OCI-LY7 (cell line): ENCODE data around the gene TSPAN12. TPM values are rescaled to one million over a fixed set of nuclear protein-coding genes. Genes with fewer than 3 reads are reported as not detected.

Source experiments
- BruUV-seq: library from RNA; stranded (reverse); fragments of 400-500 nt; replicated peaks from 2 replicates; lab custom pipeline; 2021; lab: Mats Ljungman, UMichigan
- CTCF ChIA-PET: fragments of 300-600 bp; sonication (Branson Sonifier 250); formaldehyde crosslinking; loops from one replicate; lab custom pipeline; 2022; ENCODE audit warnings: antibody characterized with exemption; ENCODE audit not compliant: unreplicated experiment; lab: Charles Lee
- POLR2A ChIA-PET: fragments of 300-600 bp; sonication (Branson Sonifier 250); formaldehyde crosslinking; loops from one replicate; lab custom pipeline; 2022; ENCODE audit warnings: antibody characterized with exemption; lab: Charles Lee
- DNase-seq: peaks from one replicate; pipeline ENCODE4 v3.0.0-alpha.2; 2015; ENCODE audit warnings: low spot score
- H2AFZ ChIP-seq: fragments of 200-600 bp; sonication (generic), shearing (Covaris generic); 2 replicates; pipeline ENCODE4 v1.6.1; 2014; ENCODE audit warnings: mild to moderate bottlenecking, antibody characterized with exemption, low read length, moderate library complexity
- H3K27ac ChIP-seq: fragments of 200-600 bp; sonication (generic); 2 replicates; pipeline ENCODE4 v1.5.1; 2014; ENCODE audit warnings: mixed run types, low read depth, mild to moderate bottlenecking, moderate library complexity, low read length, inconsistent platforms; ENCODE audit not compliant: poor library complexity, severe bottlenecking
- H3K36me3 ChIP-seq: fragments of 200-600 bp; sonication (generic); 2 replicates; pipeline ENCODE4 v1.6.1; 2014; ENCODE audit warnings: mild to moderate bottlenecking, antibody characterized with exemption, low read length, moderate library complexity, mixed read lengths; ENCODE audit not compliant: insufficient read depth
- H3K4me1 ChIP-seq: fragments of 200-600 bp; sonication (generic); 2 replicates; pipeline ENCODE4 v1.5.1; 2014; ENCODE audit warnings: mild to moderate bottlenecking, low read length; ENCODE audit not compliant: insufficient read depth, poor library complexity, severe bottlenecking
- H3K4me2 ChIP-seq: fragments of 200-600 bp; sonication (generic); 2 replicates; pipeline ENCODE4 v1.6.1; 2014; ENCODE audit warnings: mild to moderate bottlenecking, low read length
- H3K4me3 ChIP-seq: fragments of 200-600 bp; sonication (generic); 2 replicates; pipeline ENCODE4 v1.5.1; 2014; ENCODE audit warnings: mild to moderate bottlenecking, low read depth, low read length; ENCODE audit not compliant: poor library complexity, severe bottlenecking
- H3K79me2 ChIP-seq: fragments of 200-600 bp; sonication (generic); 2 replicates; pipeline ENCODE4 v1.6.1; 2016; ENCODE audit warnings: low read depth, mild to moderate bottlenecking, low read length, moderate library complexity, mixed read lengths; ENCODE audit not compliant: insufficient read depth
- H3K9me2 ChIP-seq: fragments of 200-600 bp; sonication (generic); 2 replicates; pipeline ENCODE4 v1.6.1; 2016; ENCODE audit warnings: mild to moderate bottlenecking, low read length, mixed read lengths; ENCODE audit not compliant: insufficient read depth
- H3K9me3 ChIP-seq: fragments of 200-600 bp; sonication (generic); 2 replicates; pipeline ENCODE4 v1.6.1; 2014; ENCODE audit warnings: mild to moderate bottlenecking, mixed run types, low read length, mixed read lengths
- H4K20me1 ChIP-seq: fragments of 200-600 bp; sonication (generic); 2 replicates; pipeline ENCODE4 v1.6.1; 2014; ENCODE audit warnings: mild to moderate bottlenecking, antibody characterized with exemption, low read length, moderate library complexity, mixed read lengths; ENCODE audit not compliant: insufficient read depth
- EZH2phosphoT487 ChIP-seq: fragments of 200-600 bp; sonication (generic); IDR thresholded peaks from 2 replicates; pipeline ENCODE4 v1.6.1; 2018; ENCODE audit warnings: low read depth, borderline replicate concordance, mild to moderate bottlenecking, mixed run types, antibody characterized with exemption, low read length, moderate library complexity, mixed read lengths
- intact Hi-C: fragments of 100-400 bp; cut with micrococcal nuclease; formaldehyde crosslinking; loops from one replicate; pipeline ENCODE4 v1.10.0; 2022; ENCODE audit not compliant: unreplicated experiment
- total RNA-seq, 2 experiments: library from RNA; depleted of rRNA in 1 of 2; stranded (reverse); fragments of >200 nt in 1 of 2; shearing (Covaris generic) in 1 of 2; gene quantifications; 2 replicates each; pipeline ENCODE4 v1.2.3, GENCODE V29; 2014 to 2022
- TF ChIP-seq, protein P1 (sequence below): fragments of 200-600 bp; sonication (generic); conservative IDR thresholded peaks from 2 replicates; pipeline ENCODE4 v1.5.1; 2014; ENCODE audit warnings: mild to moderate bottlenecking, antibody characterized with exemption, low read length, moderate library complexity, mixed read lengths

TSPAN12 gene
- total RNA-seq, 2 experiments from 2014 or later: not detected

DNA sequence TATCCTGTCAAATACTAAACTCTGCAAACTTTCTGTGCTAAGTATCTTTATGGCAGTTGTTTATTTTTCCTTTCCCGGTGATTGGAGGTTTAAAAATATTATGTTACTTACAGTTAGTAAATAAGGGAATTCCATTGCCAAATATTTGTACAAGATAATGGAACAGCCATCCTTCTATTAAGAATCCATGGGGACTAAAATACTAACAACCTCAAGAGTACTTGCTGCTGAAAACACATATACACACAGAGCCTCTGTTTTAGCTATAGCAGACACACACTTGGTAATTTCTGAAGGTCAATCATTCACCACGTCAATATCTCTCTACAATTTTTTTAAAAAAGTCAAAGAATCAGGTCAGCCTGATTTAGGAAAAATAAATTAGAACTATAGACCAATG lies 32.4 kb downstream of the TSPAN12 start:
- Histone ChIP-seq H3K36me3 (no peaks in the 10 kb centered on the region), H3K79me2 (no peaks in the 10 kb centered on the region), H4K20me1 (no peaks in the 10 kb centered on the region), H3K27ac (no peak overlapping the region), H2AFZ (no peak overlapping the region), H3K4me2 (no peak overlapping the region), H3K4me1 (no peaks in the 10 kb centered on the region), H3K9me3 (no peaks in the 10 kb centered on the region), H3K4me3 (no peak overlapping the region), H3K9me2 (no peaks in the 10 kb centered on the region)
- TF ChIP-seq, protein P1, sequence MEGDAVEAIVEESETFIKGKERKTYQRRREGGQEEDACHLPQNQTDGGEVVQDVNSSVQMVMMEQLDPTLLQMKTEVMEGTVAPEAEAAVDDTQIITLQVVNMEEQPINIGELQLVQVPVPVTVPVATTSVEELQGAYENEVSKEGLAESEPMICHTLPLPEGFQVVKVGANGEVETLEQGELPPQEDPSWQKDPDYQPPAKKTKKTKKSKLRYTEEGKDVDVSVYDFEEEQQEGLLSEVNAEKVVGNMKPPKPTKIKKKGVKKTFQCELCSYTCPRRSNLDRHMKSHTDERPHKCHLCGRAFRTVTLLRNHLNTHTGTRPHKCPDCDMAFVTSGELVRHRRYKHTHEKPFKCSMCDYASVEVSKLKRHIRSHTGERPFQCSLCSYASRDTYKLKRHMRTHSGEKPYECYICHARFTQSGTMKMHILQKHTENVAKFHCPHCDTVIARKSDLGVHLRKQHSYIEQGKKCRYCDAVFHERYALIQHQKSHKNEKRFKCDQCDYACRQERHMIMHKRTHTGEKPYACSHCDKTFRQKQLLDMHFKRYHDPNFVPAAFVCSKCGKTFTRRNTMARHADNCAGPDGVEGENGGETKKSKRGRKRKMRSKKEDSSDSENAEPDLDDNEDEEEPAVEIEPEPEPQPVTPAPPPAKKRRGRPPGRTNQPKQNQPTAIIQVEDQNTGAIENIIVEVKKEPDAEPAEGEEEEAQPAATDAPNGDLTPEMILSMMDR: no peak
- no peak for TF ChIP-seq EZH2phosphoT487
- CTCF ChIA-PET: no interaction called here
- intact Hi-C loops: no loop called here
- POLR2A ChIA-PET: interaction anchor here (0.6 kb wide), 1 partner anchor 149 kb away, joined by 3 read pairs; no protein-coding TSS in a partner anchor
- no peak for DNase-seq
- no TSS peak for BruUV-seq

DNA sequence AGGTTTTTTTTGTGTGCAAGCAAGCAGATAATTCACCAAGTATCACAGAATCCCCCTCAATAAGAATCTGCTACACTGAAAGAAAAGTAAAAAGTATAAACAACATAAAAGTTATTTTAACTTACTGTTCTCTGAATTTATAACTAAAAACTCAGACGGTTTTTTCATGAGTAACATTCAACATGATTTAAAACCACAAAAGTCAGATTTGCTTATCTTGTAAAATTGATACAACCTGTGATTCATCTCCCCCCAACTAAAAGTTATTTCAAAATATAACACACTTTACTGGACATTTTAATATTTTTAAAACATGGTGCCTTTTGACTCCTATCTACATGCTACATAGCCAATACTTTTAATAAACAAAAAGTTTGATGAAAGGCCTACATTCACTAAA lies 32.8 kb downstream of the TSPAN12 start:
- Histone ChIP-seq H4K20me1 (no peaks in the 10 kb centered on the region), H3K36me3 (no peaks in the 10 kb centered on the region), H3K27ac (no peak overlapping the region), H3K9me2 (no peaks in the 10 kb centered on the region), H3K4me2 (no peak overlapping the region), H3K4me3 (no peak overlapping the region), H2AFZ (no peak overlapping the region), H3K4me1 (no peaks in the 10 kb centered on the region), H3K9me3 (no peaks in the 10 kb centered on the region), H3K79me2 (no peaks in the 10 kb centered on the region)
- no TSS peak for BruUV-seq
- no peak for DNase-seq
- ChIA-PET POLR2A (interaction anchor here (0.6 kb wide), 1 partner anchor 149 kb away, joined by 3 read pairs; no protein-coding TSS in a partner anchor), CTCF (no interaction called here)
- intact Hi-C loops: no loop called here
- TF ChIP-seq, protein P1: no peak
- no peak for TF ChIP-seq EZH2phosphoT487

DNA sequence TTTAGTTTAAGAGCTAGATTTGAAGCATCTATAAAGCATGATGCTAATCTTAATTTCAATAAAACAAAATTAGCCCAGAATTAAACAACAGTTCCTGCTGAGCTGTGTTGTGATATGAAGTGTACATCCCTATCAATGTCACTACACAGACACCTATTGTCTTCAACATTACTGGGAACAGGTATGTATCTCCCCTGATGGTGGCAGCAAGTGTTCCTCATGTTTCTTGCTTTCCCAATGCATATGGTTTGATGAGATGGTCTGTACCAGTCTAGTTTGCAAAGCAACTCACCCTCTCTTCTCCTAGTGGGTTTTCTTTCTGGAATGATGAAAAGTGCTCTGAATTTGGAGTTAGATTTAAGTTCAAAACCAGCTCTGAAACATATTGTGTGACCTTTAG lies 38.1 kb downstream of the TSPAN12 start:
- BruUV-seq: no TSS peak
- ChIA-PET CTCF (no interaction called here), POLR2A (interaction anchor here (1.2 kb wide), 1 partner anchor 40 kb away, joined by 3 read pairs; no protein-coding TSS in a partner anchor)
- intact Hi-C loops: no loop called here
- no peak overlapping the region for H3K4me2 ChIP-seq
- H3K4me1 ChIP-seq: no peaks in the 10 kb centered on the region
- no peak overlapping the region for H2AFZ ChIP-seq
- H3K4me3 ChIP-seq: no peak overlapping the region
- H4K20me1 ChIP-seq: no peaks in the 10 kb centered on the region
- no peak for DNase-seq
- no peaks in the 10 kb centered on the region for H3K36me3 ChIP-seq
- H3K9me2 ChIP-seq: no peaks in the 10 kb centered on the region
- H3K9me3 ChIP-seq: no peaks in the 10 kb centered on the region
- TF ChIP-seq EZH2phosphoT487: no peak
- TF ChIP-seq, protein P1: no peak
- no peaks in the 10 kb centered on the region for H3K79me2 ChIP-seq
- H3K27ac ChIP-seq: no peak overlapping the region
